ENCODE results near the gene PTPRD. TPM values are rescaled to one million over a fixed set of nuclear protein-coding genes. Genes with fewer than 3 reads are reported as not detected.

Gene PTPRD
- total and polyA plus RNA-seq, 9 of the 15 experiments (the other 6 are each of a cell fraction or from before 2014, with no cell fraction given) = 0.11 TPM; not detected in 8

- TF ChIP-seq CHD2 (IDR thresholded peaks at IDR 0.05; ENCODE audit: low read depth, low read length) (no peak), ZNF609 (CRISPR knock-in tag; IDR thresholded peaks at IDR 0.05; ENCODE audit: borderline replicate concordance) (no peak), ZNF785 (CRISPR knock-in tag; IDR thresholded peaks at IDR 0.05) (no peak), ZNF398 (CRISPR knock-in tag; IDR thresholded peaks at IDR 0.05) (no peak), ARID4B (CRISPR knock-in tag; IDR thresholded peaks at IDR 0.05) (no peak), PHF21A (IDR thresholded peaks at IDR 0.05; ENCODE audit: borderline replicate concordance, low read depth) (no peak), PHF20 (IDR thresholded peaks at IDR 0.05; ENCODE audit: partially characterized antibody) (no peak), SNAPC5 (CRISPR knock-in tag; IDR thresholded peaks at IDR 0.05) (no peak), TCFL5 (CRISPR knock-in tag; conservative IDR thresholded peaks at IDR 0.05) (no peak), COPS2 (conservative IDR thresholded peaks at IDR 0.05) (no peak), USF1 (CRISPR knock-in tag; IDR thresholded peaks at IDR 0.05) (no peak)
- FAIRE-seq (no peak), DNase-seq (ENCODE audit: extremely low read depth in 1 of 4, low spot score in 3 of 4) (no peak), ATAC-seq (no peak)
- Histone ChIP-seq H3K4me2 (ENCODE audit: insufficient read depth, low read length) (no peak overlapping the region), H3K9me1 (ENCODE audit: control insufficient read depth, insufficient read depth, low read length) (no peaks in the 10 kb centered on the region), H3K36me3 (ENCODE audit: control insufficient read depth, insufficient read depth, low read length) (no peaks in the 10 kb centered on the region), H3K9ac (ENCODE audit: insufficient read depth in 1 of 2, low read depth in 2 of 2, low read length in 2 of 2) (no peak overlapping the region), H3K9me3 (replicated peaks; ENCODE audit: control insufficient read depth, insufficient read depth, low read depth, low read length) (no peaks in the 10 kb centered on the region), H3K27ac (ENCODE audit: extremely low read depth, low read depth, low read length) (no peak overlapping the region), H4K20me1 (replicated peaks; ENCODE audit: control insufficient read depth, insufficient read depth, low read length) (no peaks in the 10 kb centered on the region), H3K4me1 (replicated peaks in 1 of 2; ENCODE audit: control insufficient read depth in 2 of 2, insufficient read depth in 2 of 2, low read length in 2 of 2) (no peaks in the 10 kb centered on the region), H3K27me3 (ENCODE audit: control insufficient read depth in 2 of 2, insufficient read depth in 2 of 2, low read length in 2 of 2) (no peaks in the 10 kb centered on the region), H2AFZ (ENCODE audit: low read depth, low read length) (no peak overlapping the region), H3K4me3 (no peak overlapping the region), H3K79me2 (ENCODE audit: control insufficient read depth, insufficient read depth, low read length) (no peaks in the 10 kb centered on the region)
- POLR2A ChIA-PET = no interaction called here
- in situ Hi-C loops (cut with MboI) = no loop called here
- no TSS peak for BruUV-seq (replicated peaks)
- CTCF ChIA-PET (ENCODE audit: low intra/inter-chr PET ratio) = no interaction called here
- WGBS (ENCODE audit: insufficient coverage, low coverage, missing lambda C conversion rate) = 0% methylated on average over 2 of the region's 2 CpGs
- intact Hi-C loops (cut with micrococcal nuclease) = no loop called here
Observed at GRCh38 chr9:8958358-8958757, 1654.4 kb downstream of the PTPRD start.
